Liver (tissue), 9 donors: ENCODE data around the gene VNN1. TPM values are rescaled to one million over a fixed set of nuclear protein-coding genes. Genes with fewer than 3 reads are reported as not detected.

Experiments used
- DNase-seq: peaks from one replicate; pipeline ENCODE4 v3.0.0-alpha.2; 2017; ENCODE audit warnings: low spot score
- H3K27ac ChIP-seq, 2 donors: one replicate each; pipeline ENCODE4 v1.7.0; 2013; ENCODE audit warnings: inconsistent platforms in 2 of 2, low read length in 2 of 2, control low read depth in 1 of 2, low read depth in 1 of 2, mild to moderate bottlenecking in 1 of 2
- H3K27me3 ChIP-seq, 4 donors: one replicate each; pipeline versions ENCODE4 v1.6.1 to v1.7.0; 2013; ENCODE audit warnings: low read length in 3 of 4, inconsistent platforms in 1 of 4, mild to moderate bottlenecking in 1 of 4, moderate library complexity in 1 of 4; ENCODE audit not compliant: control insufficient read depth in 4 of 4, insufficient read depth in 4 of 4
- H3K36me3 ChIP-seq, 4 donors: one replicate each; pipeline versions ENCODE4 v1.6.1 to v1.7.0; 2013; ENCODE audit warnings: low read length in 3 of 4, mild to moderate bottlenecking in 3 of 4, low read depth in 1 of 4, moderate library complexity in 1 of 4; ENCODE audit not compliant: control insufficient read depth in 4 of 4, insufficient read depth in 3 of 4
- H3K4me1 ChIP-seq, 4 donors: one replicate each; pipeline versions ENCODE4 v1.6.1 to v1.7.0; 2013; ENCODE audit warnings: low read length in 3 of 4, mild to moderate bottlenecking in 3 of 4, moderate library complexity in 1 of 4; ENCODE audit not compliant: control insufficient read depth in 4 of 4, insufficient read depth in 4 of 4
- H3K4me3 ChIP-seq, 3 donors: one replicate each; pipeline versions ENCODE4 v1.6.1 to v1.7.0; 2013; ENCODE audit warnings: low read length in 3 of 3, control low read depth in 1 of 3, low read depth in 1 of 3, mild to moderate bottlenecking in 1 of 3
- H3K9ac ChIP-seq, 2 donors: one replicate each; pipeline ENCODE4 v1.7.0; 2013; ENCODE audit warnings: low read length in 2 of 2, mild to moderate bottlenecking in 2 of 2, moderate library complexity in 2 of 2, control low read depth in 1 of 2, low read depth in 1 of 2
- H3K9me3 ChIP-seq, 4 donors: one replicate each; pipeline versions ENCODE4 v1.6.1 to v1.7.0; 2013; ENCODE audit warnings: low read length in 3 of 4; ENCODE audit not compliant: control insufficient read depth in 4 of 4
- EGR1 ChIP-seq, 2 donors: IDR thresholded peaks; 2 replicates each; pipeline ENCODE4 v1.6.1; 2016 to 2018; ENCODE audit warnings: antibody characterized with exemption in 2 of 2, low read depth in 2 of 2
- FOXA1 ChIP-seq: IDR thresholded peaks from 2 replicates; pipeline ENCODE4 v1.6.1; 2016; ENCODE audit warnings: antibody characterized with exemption
- FOXA2 ChIP-seq: IDR thresholded peaks from 2 replicates; pipeline ENCODE4 v1.6.1; 2016; ENCODE audit warnings: antibody characterized with exemption
- GABPA ChIP-seq, 2 donors: IDR thresholded peaks in 1 of 2; conservative IDR thresholded peaks in 1 of 2; 2 replicates each; pipeline ENCODE4 v1.6.1; 2016; ENCODE audit warnings: antibody characterized with exemption in 2 of 2, mild to moderate bottlenecking in 1 of 2, moderate library complexity in 1 of 2
- HNF4A ChIP-seq, 2 donors: conservative IDR thresholded peaks; 2 replicates each; pipeline ENCODE4 v1.6.1; 2016; ENCODE audit warnings: antibody characterized with exemption in 2 of 2, mild to moderate bottlenecking in 2 of 2
- HNF4G ChIP-seq: IDR thresholded peaks from 2 replicates; pipeline ENCODE4 v1.6.1; 2016; ENCODE audit warnings: antibody characterized with exemption
- JUND ChIP-seq, 2 donors: IDR thresholded peaks; 2 replicates each; pipeline ENCODE4 v1.6.1; 2016; ENCODE audit warnings: antibody characterized with exemption in 2 of 2
- MAX ChIP-seq: IDR thresholded peaks from 2 replicates; pipeline ENCODE4 v1.6.1; 2016; ENCODE audit warnings: antibody characterized with exemption
- NR2F2 ChIP-seq: IDR thresholded peaks from 2 replicates; pipeline ENCODE4 v1.6.1; 2016; ENCODE audit warnings: antibody characterized with exemption
- RAD21 ChIP-seq, 2 donors: IDR thresholded peaks; 2 replicates each; pipeline ENCODE4 v1.6.1; 2016; ENCODE audit warnings: antibody characterized with exemption in 2 of 2, mild to moderate bottlenecking in 2 of 2
- RXRA ChIP-seq, 2 donors: IDR thresholded peaks; 2 replicates each; pipeline ENCODE4 v1.6.1; 2017 to 2018; ENCODE audit warnings: antibody characterized with exemption in 2 of 2, mild to moderate bottlenecking in 1 of 2
- SP1 ChIP-seq: IDR thresholded peaks from 2 replicates; pipeline ENCODE4 v1.6.1; 2018; ENCODE audit warnings: antibody characterized with exemption, mild to moderate bottlenecking
- TAF1 ChIP-seq: conservative IDR thresholded peaks from 2 replicates; pipeline ENCODE4 v1.6.1; 2016; ENCODE audit warnings: antibody characterized with exemption, mild to moderate bottlenecking
- YY1 ChIP-seq: IDR thresholded peaks from 2 replicates; pipeline ENCODE4 v1.6.1; 2016; ENCODE audit warnings: antibody characterized with exemption, mild to moderate bottlenecking
- WGBS: extraction: QIAGEN DNeasy Blood & Tissue Kit; methylation state at CpG from one replicate; pipeline ENCODE4 v1.1.7; 2013; 5-methylcytosine and 5-hydroxymethylcytosine counted together
- polyA plus RNA-seq, 2 donors: library from polyadenylated mRNA; stranded (reverse) in 1 of 2; unstranded in 1 of 2; fragments of 200-250 nt in 1 of 2; fragments of >200 nt in 1 of 2; fragmentation: Nextera tagmentation in 1 of 2; extraction: Ambion mirVana in 1 of 2; gene quantifications; one replicate each; pipeline versions ENCODE4 v1.2.1 to v1.2.3, GENCODE V29; 2013 to 2015
- total RNA-seq, 2 donors: library from RNA; depleted of rRNA; stranded (reverse); fragments of >200 nt; gene quantifications; one replicate each; pipeline ENCODE4 v1.2.3, GENCODE V29; 2014
- TF ChIP-seq, protein P1 (sequence below): IDR thresholded peaks from 2 replicates; pipeline ENCODE4 v1.6.1; 2016; ENCODE audit warnings: antibody characterized with exemption, mild to moderate bottlenecking
- TF ChIP-seq, protein P2 (sequence below): fragments of 150-350 bp; IDR thresholded peaks from 2 replicates; pipeline ENCODE4 v1.5.1; 2017; ENCODE audit warnings: improper control_type of control experiment, low read depth, low read length; ENCODE audit not compliant: missing input control
- TF ChIP-seq, protein P3 (sequence below): IDR thresholded peaks from 2 replicates; pipeline ENCODE4 v1.6.1; 2016; ENCODE audit warnings: antibody characterized with exemption
- TF ChIP-seq, protein P4 (sequence below): IDR thresholded peaks from 2 replicates; pipeline ENCODE4 v1.6.1; 2016; ENCODE audit warnings: antibody characterized with exemption
- donor health status: healthy.
- donor health status: healthy.
- donor health status: healthy.
- donor health status: healthy.
- donor health status: healthy.

Gene VNN1
- total and polyA plus RNA-seq, 4 donors = 2.7 to 132 (median 58.8) TPM

- 79% methylated on average over 4 of the region's 4 CpGs for whole genome bisulfite sequencing
Observed at GRCh38 chr6:132661906-132662305, 51.9 kb downstream of the VNN1 start.

More at GRCh38 chr6:132661906-132662305, 51.9 kb downstream of the VNN1 start:
- no peak overlapping the region for H3K27ac ChIP-seq
- DNase-seq = no peak
- no peaks in the 10 kb centered on the region for H3K27me3 ChIP-seq
- TF ChIP-seq EGR1 (IDR thresholded peaks at IDR 0.05; ENCODE audit: low read depth in 2 of 2) = no peak
- TF ChIP-seq HNF4A (conservative IDR thresholded peaks at IDR 0.05) = no peak
- TF ChIP-seq FOXA2 = no peak
- TF ChIP-seq FOXA1 = no peak
- no peak for TF ChIP-seq RXRA (IDR thresholded peaks at IDR 0.05)
- no peak for TF ChIP-seq RAD21 (IDR thresholded peaks at IDR 0.05)
- TF ChIP-seq YY1 = no peak
- TF ChIP-seq, protein P1, sequence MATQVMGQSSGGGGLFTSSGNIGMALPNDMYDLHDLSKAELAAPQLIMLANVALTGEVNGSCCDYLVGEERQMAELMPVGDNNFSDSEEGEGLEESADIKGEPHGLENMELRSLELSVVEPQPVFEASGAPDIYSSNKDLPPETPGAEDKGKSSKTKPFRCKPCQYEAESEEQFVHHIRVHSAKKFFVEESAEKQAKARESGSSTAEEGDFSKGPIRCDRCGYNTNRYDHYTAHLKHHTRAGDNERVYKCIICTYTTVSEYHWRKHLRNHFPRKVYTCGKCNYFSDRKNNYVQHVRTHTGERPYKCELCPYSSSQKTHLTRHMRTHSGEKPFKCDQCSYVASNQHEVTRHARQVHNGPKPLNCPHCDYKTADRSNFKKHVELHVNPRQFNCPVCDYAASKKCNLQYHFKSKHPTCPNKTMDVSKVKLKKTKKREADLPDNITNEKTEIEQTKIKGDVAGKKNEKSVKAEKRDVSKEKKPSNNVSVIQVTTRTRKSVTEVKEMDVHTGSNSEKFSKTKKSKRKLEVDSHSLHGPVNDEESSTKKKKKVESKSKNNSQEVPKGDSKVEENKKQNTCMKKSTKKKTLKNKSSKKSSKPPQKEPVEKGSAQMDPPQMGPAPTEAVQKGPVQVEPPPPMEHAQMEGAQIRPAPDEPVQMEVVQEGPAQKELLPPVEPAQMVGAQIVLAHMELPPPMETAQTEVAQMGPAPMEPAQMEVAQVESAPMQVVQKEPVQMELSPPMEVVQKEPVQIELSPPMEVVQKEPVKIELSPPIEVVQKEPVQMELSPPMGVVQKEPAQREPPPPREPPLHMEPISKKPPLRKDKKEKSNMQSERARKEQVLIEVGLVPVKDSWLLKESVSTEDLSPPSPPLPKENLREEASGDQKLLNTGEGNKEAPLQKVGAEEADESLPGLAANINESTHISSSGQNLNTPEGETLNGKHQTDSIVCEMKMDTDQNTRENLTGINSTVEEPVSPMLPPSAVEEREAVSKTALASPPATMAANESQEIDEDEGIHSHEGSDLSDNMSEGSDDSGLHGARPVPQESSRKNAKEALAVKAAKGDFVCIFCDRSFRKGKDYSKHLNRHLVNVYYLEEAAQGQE = no peak
- TF ChIP-seq SP1 = no peak
- TF ChIP-seq, protein P2, sequence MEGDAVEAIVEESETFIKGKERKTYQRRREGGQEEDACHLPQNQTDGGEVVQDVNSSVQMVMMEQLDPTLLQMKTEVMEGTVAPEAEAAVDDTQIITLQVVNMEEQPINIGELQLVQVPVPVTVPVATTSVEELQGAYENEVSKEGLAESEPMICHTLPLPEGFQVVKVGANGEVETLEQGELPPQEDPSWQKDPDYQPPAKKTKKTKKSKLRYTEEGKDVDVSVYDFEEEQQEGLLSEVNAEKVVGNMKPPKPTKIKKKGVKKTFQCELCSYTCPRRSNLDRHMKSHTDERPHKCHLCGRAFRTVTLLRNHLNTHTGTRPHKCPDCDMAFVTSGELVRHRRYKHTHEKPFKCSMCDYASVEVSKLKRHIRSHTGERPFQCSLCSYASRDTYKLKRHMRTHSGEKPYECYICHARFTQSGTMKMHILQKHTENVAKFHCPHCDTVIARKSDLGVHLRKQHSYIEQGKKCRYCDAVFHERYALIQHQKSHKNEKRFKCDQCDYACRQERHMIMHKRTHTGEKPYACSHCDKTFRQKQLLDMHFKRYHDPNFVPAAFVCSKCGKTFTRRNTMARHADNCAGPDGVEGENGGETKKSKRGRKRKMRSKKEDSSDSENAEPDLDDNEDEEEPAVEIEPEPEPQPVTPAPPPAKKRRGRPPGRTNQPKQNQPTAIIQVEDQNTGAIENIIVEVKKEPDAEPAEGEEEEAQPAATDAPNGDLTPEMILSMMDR = no peak
- no peak for TF ChIP-seq NR2F2
- TF ChIP-seq GABPA (IDR thresholded peaks at IDR 0.05 in 1 of 2, conservative IDR thresholded peaks at IDR 0.05 in 1 of 2) = no peak
- TF ChIP-seq, protein P3, sequence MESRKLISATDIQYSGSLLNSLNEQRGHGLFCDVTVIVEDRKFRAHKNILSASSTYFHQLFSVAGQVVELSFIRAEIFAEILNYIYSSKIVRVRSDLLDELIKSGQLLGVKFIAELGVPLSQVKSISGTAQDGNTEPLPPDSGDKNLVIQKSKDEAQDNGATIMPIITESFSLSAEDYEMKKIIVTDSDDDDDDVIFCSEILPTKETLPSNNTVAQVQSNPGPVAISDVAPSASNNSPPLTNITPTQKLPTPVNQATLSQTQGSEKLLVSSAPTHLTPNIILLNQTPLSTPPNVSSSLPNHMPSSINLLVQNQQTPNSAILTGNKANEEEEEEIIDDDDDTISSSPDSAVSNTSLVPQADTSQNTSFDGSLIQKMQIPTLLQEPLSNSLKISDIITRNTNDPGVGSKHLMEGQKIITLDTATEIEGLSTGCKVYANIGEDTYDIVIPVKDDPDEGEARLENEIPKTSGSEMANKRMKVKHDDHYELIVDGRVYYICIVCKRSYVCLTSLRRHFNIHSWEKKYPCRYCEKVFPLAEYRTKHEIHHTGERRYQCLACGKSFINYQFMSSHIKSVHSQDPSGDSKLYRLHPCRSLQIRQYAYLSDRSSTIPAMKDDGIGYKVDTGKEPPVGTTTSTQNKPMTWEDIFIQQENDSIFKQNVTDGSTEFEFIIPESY = no peak
- TF ChIP-seq JUND (IDR thresholded peaks at IDR 0.05) = no peak
- no peak for TF ChIP-seq MAX
- TF ChIP-seq HNF4G = no peak
- TF ChIP-seq, protein P4, sequence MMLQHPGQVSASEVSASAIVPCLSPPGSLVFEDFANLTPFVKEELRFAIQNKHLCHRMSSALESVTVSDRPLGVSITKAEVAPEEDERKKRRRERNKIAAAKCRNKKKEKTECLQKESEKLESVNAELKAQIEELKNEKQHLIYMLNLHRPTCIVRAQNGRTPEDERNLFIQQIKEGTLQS = no peak
- no peak for TF ChIP-seq TAF1
- H3K9ac ChIP-seq = no peak overlapping the region
- H3K4me1 ChIP-seq = no peaks in the 10 kb centered on the region
- no peaks in the 10 kb centered on the region for H3K36me3 ChIP-seq
- no peaks in the 10 kb centered on the region for H3K9me3 ChIP-seq
- H3K4me3 ChIP-seq = no peak overlapping the region
